GM19239 (cell line): Measurements from ENCODE around the gene RUNX1.

Source experiments
- DNase-seq: peaks from one replicate; pipeline ENCODE4 v3.0.0; 2011; ENCODE audit warnings: low spot score; ENCODE audit not compliant: insufficient read length
- FAIRE-seq: peaks from 2 replicates; lab custom pipeline; 2011; peaks lifted over from hg19 to GRCh38; lab: Jason Lieb, UNC

Gene RUNX1

GRCh38 chr21:35021546-35021945, 27.6 kb downstream of the RUNX1 start:
- FAIRE-seq = no peak

GRCh38 chr21:35020902-35021301, 28.2 kb downstream of the RUNX1 start:
- FAIRE-seq (no peak), DNase-seq (no peak)

More at GRCh38 chr21:35021546-35021945, 27.6 kb downstream of the RUNX1 start:
- no peak for DNase-seq

GRCh38 chr21:35020436-35020835, 28.7 kb downstream of the RUNX1 start:
- DNase-seq = no peak
- no peak for FAIRE-seq

GRCh38 chr21:35019631-35020032, 29.5 kb downstream of the RUNX1 start:
- no peak for FAIRE-seq
- DNase-seq = no peak

GRCh38 chr21:35017256-35017655, 31.8 kb downstream of the RUNX1 start:
- FAIRE-seq = no peak
- no peak for DNase-seq

- DNase-seq = no peak
- no peak for FAIRE-seq
Measured at GRCh38 chr21:35016517-35017188, 32.4 kb downstream of the RUNX1 start.

- FAIRE-seq = no peak
- no peak for DNase-seq
Measured at GRCh38 chr21:35016071-35016470, 33.0 kb downstream of the RUNX1 start.

GRCh38 chr21:35015435-35016024, 33.6 kb downstream of the RUNX1 start:
- no peak for FAIRE-seq
- no peak for DNase-seq

GRCh38 chr21:35014302-35015041, 34.6 kb downstream of the RUNX1 start:
- FAIRE-seq = no peak

GRCh38 chr21:35011681-35012080, 37.4 kb downstream of the RUNX1 start:
- no peak for DNase-seq
- no peak for FAIRE-seq

More at GRCh38 chr21:35014302-35015041, 34.6 kb downstream of the RUNX1 start:
- no peak for DNase-seq

GRCh38 chr21:35010447-35010846, 38.7 kb downstream of the RUNX1 start:
- DNase-seq = no peak
- no peak for FAIRE-seq

- DNase-seq = no peak
- FAIRE-seq = no peak
Measured at GRCh38 chr21:35007348-35007747, 41.8 kb downstream of the RUNX1 start.

- no peak for DNase-seq
- no peak for FAIRE-seq
Measured at GRCh38 chr21:35006771-35007170, 42.3 kb downstream of the RUNX1 start.

- DNase-seq = no peak
- no peak for FAIRE-seq
Measured at GRCh38 chr21:35006248-35006647, 42.9 kb downstream of the RUNX1 start.

GRCh38 chr21:35005560-35006224, 43.4 kb downstream of the RUNX1 start:
- no peak for FAIRE-seq
- no peak for DNase-seq

GRCh38 chr21:35005077-35005476, 44.0 kb downstream of the RUNX1 start:
- DNase-seq (no peak), FAIRE-seq (no peak)

- no peak for DNase-seq
- FAIRE-seq = no peak
Measured at GRCh38 chr21:35004314-35004713, 44.8 kb downstream of the RUNX1 start.

GRCh38 chr21:35002879-35003722, 46.0 kb downstream of the RUNX1 start:
- FAIRE-seq = no peak
- no peak for DNase-seq

- DNase-seq (no peak), FAIRE-seq (no peak)
Measured at GRCh38 chr21:34999397-34999941, 49.6 kb downstream of the RUNX1 start.

GRCh38 chr21:34998176-34998575, 50.9 kb downstream of the RUNX1 start:
- no peak for DNase-seq
- FAIRE-seq = no peak
